H9 (cell line): ENCODE data around the gene KAZN. TPM values are rescaled to one million over a fixed set of nuclear protein-coding genes. Genes with fewer than 3 reads are reported as not detected.

ENCODE experiments used
- DNase-seq: peaks from one replicate; pipeline ENCODE4 v3.0.0-alpha.2; 2017
- H2AFZ ChIP-seq: one replicate; pipeline ENCODE4 v1.6.1; 2013; ENCODE audit warnings: mild to moderate bottlenecking, low read length, control low read depth, moderate library complexity
- H2AK5ac ChIP-seq: 2 replicates; pipeline ENCODE4 v1.6.1; 2013; ENCODE audit warnings: low read length, control low read depth, mixed read lengths; ENCODE audit not compliant: insufficient read length
- H2BK120ac ChIP-seq: one replicate; pipeline ENCODE4 v1.6.1; 2013; ENCODE audit warnings: low read depth, mild to moderate bottlenecking, low read length, control low read depth, inconsistent platforms; ENCODE audit not compliant: poor library complexity, severe bottlenecking
- H2BK12ac ChIP-seq: 2 replicates; pipeline ENCODE4 v1.6.1; 2013; ENCODE audit warnings: low read length, control low read depth, mixed read lengths, low read depth; ENCODE audit not compliant: insufficient read length
- H2BK15ac ChIP-seq: 2 replicates; pipeline ENCODE4 v1.6.1; 2013; ENCODE audit warnings: low read depth, low read length, control low read depth
- H2BK20ac ChIP-seq: one replicate; pipeline ENCODE4 v1.6.1; 2013; ENCODE audit warnings: low read depth, mild to moderate bottlenecking, low read length, control low read depth, inconsistent platforms; ENCODE audit not compliant: poor library complexity, severe bottlenecking
- H2BK5ac ChIP-seq: 2 replicates; pipeline ENCODE4 v1.6.1; 2013; ENCODE audit warnings: low read length, control low read depth, mixed read lengths; ENCODE audit not compliant: insufficient read length
- H3K14ac ChIP-seq: 2 replicates; pipeline ENCODE4 v1.6.1; 2013; ENCODE audit warnings: low read length, control low read depth; ENCODE audit not compliant: insufficient read depth
- H3K18ac ChIP-seq: 2 replicates; pipeline ENCODE4 v1.6.1; 2013; ENCODE audit warnings: low read depth, mild to moderate bottlenecking, mixed read lengths, low read length, control low read depth; ENCODE audit not compliant: insufficient read length
- H3K23ac ChIP-seq: 2 replicates; pipeline ENCODE4 v1.6.1; 2013; ENCODE audit warnings: low read length, control low read depth, mixed read lengths, low read depth; ENCODE audit not compliant: insufficient read length
- H3K23me2 ChIP-seq: 2 replicates; pipeline ENCODE4 v1.6.1; 2013; ENCODE audit warnings: low read depth, mild to moderate bottlenecking, mixed read lengths, low read length, control low read depth; ENCODE audit not compliant: insufficient read length, poor library complexity, severe bottlenecking
- H3K27ac ChIP-seq: 2 replicates; pipeline ENCODE4 v1.5.1; 2013; ENCODE audit warnings: low read length, control low read depth, mixed read lengths, low read depth; ENCODE audit not compliant: insufficient read length
- H3K27me3 ChIP-seq: 2 replicates; pipeline ENCODE4 v1.6.1; 2013; ENCODE audit warnings: low read length, control low read depth, inconsistent platforms; ENCODE audit not compliant: insufficient read depth
- H3K4ac ChIP-seq: 2 replicates; pipeline ENCODE4 v1.6.1; 2013; ENCODE audit warnings: low read depth, mild to moderate bottlenecking, control low read depth, inconsistent platforms, low read length, moderate library complexity
- H3K4me1 ChIP-seq: 2 replicates; pipeline ENCODE4 v1.6.1; 2013; ENCODE audit warnings: low read length, control low read depth, inconsistent platforms; ENCODE audit not compliant: insufficient read depth
- H3K4me2 ChIP-seq: 2 replicates; pipeline ENCODE4 v1.6.1; 2013; ENCODE audit warnings: low read length, control low read depth, mixed read lengths; ENCODE audit not compliant: insufficient read length, insufficient read depth
- H3K56ac ChIP-seq: 2 replicates; pipeline ENCODE4 v1.6.1; 2013; ENCODE audit warnings: low read depth, mild to moderate bottlenecking, mixed read lengths, low read length, control low read depth; ENCODE audit not compliant: insufficient read length
- H3K79me1 ChIP-seq: 2 replicates; pipeline ENCODE4 v1.6.1; 2013; ENCODE audit warnings: low read depth, mild to moderate bottlenecking, moderate library complexity, low read length, control low read depth, inconsistent platforms; ENCODE audit not compliant: insufficient read depth, poor library complexity, severe bottlenecking
- H3K79me2 ChIP-seq: 2 replicates; pipeline ENCODE4 v1.6.1; 2013; ENCODE audit warnings: low read length, control low read depth, inconsistent platforms; ENCODE audit not compliant: insufficient read depth
- H3K9ac ChIP-seq: 2 replicates; pipeline ENCODE4 v1.6.1; 2013; ENCODE audit warnings: low read length, control low read depth, mixed read lengths; ENCODE audit not compliant: insufficient read length; ENCODE audit errors: extremely low read depth
- H3K9me3 ChIP-seq: one replicate; pipeline ENCODE4 v1.6.1; 2013; ENCODE audit warnings: low read depth, low read length, inconsistent platforms; ENCODE audit not compliant: control insufficient read depth
- H3T11ph ChIP-seq: one replicate; pipeline ENCODE4 v1.6.1; 2013; ENCODE audit warnings: mild to moderate bottlenecking, low read length, control low read depth, inconsistent platforms
- H4K20me1 ChIP-seq: one replicate; pipeline ENCODE4 v1.6.1; 2013; ENCODE audit not compliant: control insufficient read depth, insufficient read length, insufficient read depth
- H4K5ac ChIP-seq: 2 replicates; pipeline ENCODE4 v1.6.1; 2013; ENCODE audit warnings: low read depth, mild to moderate bottlenecking, mixed read lengths, low read length, control low read depth; ENCODE audit not compliant: insufficient read length
- H4K8ac ChIP-seq: replicated peaks from 2 replicates; pipeline ENCODE4 v1.6.1; 2013; ENCODE audit warnings: low read length, control low read depth, mixed read lengths, low read depth; ENCODE audit not compliant: insufficient read length
- H4K91ac ChIP-seq: 2 replicates; pipeline ENCODE4 v1.6.1; 2013; ENCODE audit warnings: low read depth, mild to moderate bottlenecking, moderate library complexity, mixed read lengths, low read length, control low read depth; ENCODE audit not compliant: insufficient read length
- H3K27ac Mint-ChIP-seq, 3 experiments: 2 replicates in 2 of 3; 3 replicates in 1 of 3; pipeline ENCODE4 v1.8.0; 2020 to 2021; ENCODE audit warnings: mixed read lengths in 3 of 3, mild to moderate bottlenecking in 1 of 3, moderate library complexity in 1 of 3
- H3K27me3 Mint-ChIP-seq: 2 replicates; pipeline ENCODE4 v1.8.0; 2021; ENCODE audit warnings: low read depth, mild to moderate bottlenecking, moderate library complexity, mixed read lengths
- H3K36me3 Mint-ChIP-seq, 3 experiments: 2 replicates in 2 of 3; 3 replicates in 1 of 3; pipeline ENCODE4 v1.8.0; 2020 to 2021; ENCODE audit warnings: low read depth in 3 of 3, mixed read lengths in 3 of 3; ENCODE audit not compliant: insufficient read depth in 1 of 3
- H3K4me1 Mint-ChIP-seq, 2 experiments: 2 replicates each; pipeline ENCODE4 v1.8.0; 2020; ENCODE audit warnings: mixed read lengths in 2 of 2
- H3K4me3 Mint-ChIP-seq, 2 experiments: 2 replicates in 1 of 2; 3 replicates in 1 of 2; pipeline ENCODE4 v1.8.0; 2020 to 2021; ENCODE audit warnings: mild to moderate bottlenecking in 2 of 2, mixed read lengths in 2 of 2, moderate library complexity in 1 of 2
- H3K9me3 Mint-ChIP-seq, 2 experiments: 2 replicates in 1 of 2; 3 replicates in 1 of 2; pipeline ENCODE4 v1.8.0; 2020; ENCODE audit warnings: mild to moderate bottlenecking in 2 of 2, mixed read lengths in 2 of 2, moderate library complexity in 1 of 2
- CTCF ChIP-seq: fragments of 200-600 bp; sonication (generic); conservative IDR thresholded peaks from 3 replicates; pipeline ENCODE4 v1.8.0; 2021; ENCODE audit warnings: antibody characterized with exemption, mild to moderate bottlenecking
- WGBS: extraction: QIAGEN DNeasy Blood & Tissue Kit; methylation state at CpG from one replicate; pipeline ENCODE4 v1.1.7; 2013; ENCODE audit warnings: missing lambda C conversion rate, low lambda C conversion rate, mixed read lengths; ENCODE audit not compliant: insufficient read length; ENCODE audit errors: extremely low coverage; 5-methylcytosine and 5-hydroxymethylcytosine counted together
- total RNA-seq: library from RNA; stranded (reverse); gene quantifications from 2 replicates; pipeline ENCODE4 v1.2.1, GENCODE V29; 2021

Gene KAZN
- total RNA-seq, 1 experiment from 2014 or later: 7.6 TPM

DNA sequence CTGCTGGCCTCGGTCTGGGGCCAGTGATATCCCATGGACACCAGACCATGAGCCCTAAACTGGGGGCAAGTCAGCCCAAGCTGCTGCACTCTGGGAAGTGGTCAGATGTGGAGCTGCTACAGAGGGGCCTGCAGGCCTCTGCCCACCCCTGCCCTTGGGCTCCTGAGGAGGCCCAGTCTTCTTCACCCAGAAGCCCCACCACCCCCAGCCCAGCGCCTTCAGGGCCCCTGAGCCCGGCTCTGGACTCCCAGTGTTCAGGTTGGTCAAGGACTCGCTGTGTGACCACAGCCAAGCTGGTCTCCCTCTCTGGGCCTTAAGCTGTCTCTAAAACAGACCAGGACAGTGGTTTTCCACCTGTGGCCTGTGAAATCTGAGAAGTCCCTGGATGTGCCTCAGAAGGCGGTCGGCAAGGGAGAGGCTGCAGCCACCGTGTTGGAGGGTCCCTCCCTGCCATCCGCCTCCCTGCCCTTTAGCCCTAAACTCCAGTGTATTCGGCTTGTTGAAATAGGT, 475.4 kb downstream of the KAZN start:
- Histone ChIP-seq H3K23ac (no peak overlapping the region), H2BK5ac (no peak overlapping the region), H3K23me2 (no peaks in the 10 kb centered on the region), H3K79me1 (no peaks in the 10 kb centered on the region), H2BK20ac (no peak overlapping the region), H2AFZ (no peak overlapping the region), H4K20me1 (no peaks in the 10 kb centered on the region), H2BK120ac (no peak overlapping the region), H3K79me2 (no peaks in the 10 kb centered on the region), H3K9ac (no peak overlapping the region), H3K9me3 (no peaks in the 10 kb centered on the region), H3K4me1 (no peaks in the 10 kb centered on the region), H4K5ac (no peak overlapping the region), H3K14ac (peak overlapping the region; percentile 28; the same call in 1 of the 2 replicates), H2BK12ac (no peak overlapping the region), H3K18ac (no peak overlapping the region), H3K56ac (no peak overlapping the region), H3K27me3 (no peaks in the 10 kb centered on the region), H4K91ac (no peak overlapping the region), H2AK5ac (no peak overlapping the region), H2BK15ac (no peak overlapping the region), H3K4me2 (no peak overlapping the region), H4K8ac (no peak overlapping the region), H3K4ac (no peak overlapping the region), H3T11ph (no peak overlapping the region), H3K27ac (no peak overlapping the region)
- H3K4me3 Mint-ChIP-seq: no peak overlapping the region
- DNase-seq: no peak
- TF ChIP-seq CTCF: no peak
- H3K9me3 Mint-ChIP-seq: no peaks in the 10 kb centered on the region
- H3K27ac Mint-ChIP-seq: peak overlapping the region in 1 of 3 experiments; percentile 76; a peak in 1 of 7 replicates
- peaks cover 0 to 5% of the 10 kb centered on the region in 2 experiments; a peak in 1 of 4 replicates for H3K4me1 Mint-ChIP-seq
- WGBS: no CpG with 5 or more reads among the region's 9 CpGs
- H3K27me3 Mint-ChIP-seq: peaks cover under 1% of the 10 kb centered on the region; the same call in 1 of the 2 replicates
- H3K36me3 Mint-ChIP-seq: no peaks in the 10 kb centered on the region
